Loucy (cell line): ENCODE results near the gene CRYGD.

Experiments
- H2AFZ ChIP-seq: fragments of 200-600 bp; sonication (generic); 2 replicates; pipeline ENCODE4 v1.6.0; 2016; ENCODE audit warnings: antibody characterized with exemption, mild to moderate bottlenecking, low read length, moderate library complexity
- H3F3A ChIP-seq: fragments of 200-600 bp; 2 replicates; pipeline ENCODE4 v1.6.0; 2016; ENCODE audit warnings: antibody characterized with exemption, low read depth, mild to moderate bottlenecking
- H3K27me3 ChIP-seq: fragments of 200-600 bp; sonication (generic); 2 replicates; pipeline ENCODE4 v1.6.1; 2014; ENCODE audit warnings: low read length, mild to moderate bottlenecking; ENCODE audit not compliant: insufficient read depth, poor library complexity, severe bottlenecking
- H3K36me3 ChIP-seq: fragments of 200-600 bp; sonication (generic); 2 replicates; pipeline ENCODE4 v1.6.1; 2016; ENCODE audit warnings: low read length; ENCODE audit not compliant: insufficient read depth
- H3K4me1 ChIP-seq: fragments of 200-600 bp; sonication (generic); 2 replicates; pipeline ENCODE4 v1.5.1; 2014; ENCODE audit warnings: low read length, mild to moderate bottlenecking; ENCODE audit not compliant: insufficient read depth, poor library complexity, severe bottlenecking
- H3K4me2 ChIP-seq: fragments of 200-600 bp; sonication (generic); 2 replicates; pipeline ENCODE4 v1.6.0; 2014; ENCODE audit warnings: antibody characterized with exemption, low read length, low read depth, mild to moderate bottlenecking; ENCODE audit not compliant: poor library complexity, severe bottlenecking
- H3K4me3 ChIP-seq: fragments of 200-600 bp; sonication (generic); 2 replicates; pipeline ENCODE4 v1.5.1; 2014; ENCODE audit warnings: low read length, mild to moderate bottlenecking, mixed read lengths; ENCODE audit not compliant: poor library complexity, severe bottlenecking
- H3K79me2 ChIP-seq: fragments of 200-600 bp; sonication (generic); 2 replicates; pipeline ENCODE4 v1.6.1; 2014; ENCODE audit warnings: low read length; ENCODE audit not compliant: insufficient read depth
- H3K9ac ChIP-seq: fragments of 200-600 bp; sonication (generic); 2 replicates; pipeline ENCODE4 v1.6.0; 2014; ENCODE audit warnings: mild to moderate bottlenecking, low read depth, low read length, moderate library complexity; ENCODE audit not compliant: poor library complexity, severe bottlenecking
- H3K9me2 ChIP-seq: fragments of 200-600 bp; sonication (generic); replicated peaks from 2 replicates; pipeline ENCODE4 v1.6.1; 2016; ENCODE audit warnings: low read depth, low read length, mixed read lengths
- H3K9me3 ChIP-seq: fragments of 200-600 bp; sonication (generic); 2 replicates; pipeline ENCODE4 v1.6.1; 2014; ENCODE audit warnings: mild to moderate bottlenecking, antibody characterized with exemption, low read length, low read depth; ENCODE audit not compliant: insufficient read depth
- H4K20me1 ChIP-seq: fragments of 200-600 bp; sonication (generic); 2 replicates; pipeline ENCODE4 v1.6.0; 2014; ENCODE audit warnings: antibody characterized with exemption, low read length, mild to moderate bottlenecking; ENCODE audit not compliant: insufficient read depth, poor library complexity, severe bottlenecking
- EZH2phosphoT487 ChIP-seq: fragments of 200-600 bp; IDR thresholded peaks from 2 replicates; pipeline ENCODE4 v1.6.1; 2018; ENCODE audit warnings: antibody characterized with exemption, mild to moderate bottlenecking, moderate library complexity, borderline replicate concordance
- TF ChIP-seq, protein P1 (sequence below): fragments of 200-600 bp; sonication (generic); conservative IDR thresholded peaks from 2 replicates; pipeline ENCODE4 v1.5.1; 2014; ENCODE audit warnings: mild to moderate bottlenecking, antibody characterized with exemption, low read length

The CRYGD gene

DNA sequence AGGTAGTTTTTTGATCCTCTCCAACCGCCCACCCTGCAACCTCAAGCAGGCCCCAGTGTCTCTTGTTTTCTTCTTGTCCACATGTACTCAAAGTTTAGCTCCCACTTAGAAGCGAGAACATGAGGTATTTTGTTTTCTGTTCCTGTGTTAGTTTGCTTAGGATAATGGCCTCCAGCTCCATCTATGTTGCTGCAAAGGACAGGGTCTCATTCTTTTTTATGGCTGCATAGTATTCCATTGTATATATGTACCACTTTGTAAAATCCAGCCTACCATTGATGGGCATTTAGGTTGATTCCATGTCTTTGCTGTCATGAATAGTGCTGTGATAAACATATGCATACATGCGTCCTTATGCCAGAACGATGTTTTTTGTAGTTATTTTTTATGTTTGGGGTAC, 2.8 kb upstream of the CRYGD start:
- TF ChIP-seq, protein P1, sequence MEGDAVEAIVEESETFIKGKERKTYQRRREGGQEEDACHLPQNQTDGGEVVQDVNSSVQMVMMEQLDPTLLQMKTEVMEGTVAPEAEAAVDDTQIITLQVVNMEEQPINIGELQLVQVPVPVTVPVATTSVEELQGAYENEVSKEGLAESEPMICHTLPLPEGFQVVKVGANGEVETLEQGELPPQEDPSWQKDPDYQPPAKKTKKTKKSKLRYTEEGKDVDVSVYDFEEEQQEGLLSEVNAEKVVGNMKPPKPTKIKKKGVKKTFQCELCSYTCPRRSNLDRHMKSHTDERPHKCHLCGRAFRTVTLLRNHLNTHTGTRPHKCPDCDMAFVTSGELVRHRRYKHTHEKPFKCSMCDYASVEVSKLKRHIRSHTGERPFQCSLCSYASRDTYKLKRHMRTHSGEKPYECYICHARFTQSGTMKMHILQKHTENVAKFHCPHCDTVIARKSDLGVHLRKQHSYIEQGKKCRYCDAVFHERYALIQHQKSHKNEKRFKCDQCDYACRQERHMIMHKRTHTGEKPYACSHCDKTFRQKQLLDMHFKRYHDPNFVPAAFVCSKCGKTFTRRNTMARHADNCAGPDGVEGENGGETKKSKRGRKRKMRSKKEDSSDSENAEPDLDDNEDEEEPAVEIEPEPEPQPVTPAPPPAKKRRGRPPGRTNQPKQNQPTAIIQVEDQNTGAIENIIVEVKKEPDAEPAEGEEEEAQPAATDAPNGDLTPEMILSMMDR, result no peak
- no peak for TF ChIP-seq EZH2phosphoT487
- Histone ChIP-seq H3K9me3 (no peaks in the 10 kb centered on the region), H3K27me3 (no peaks in the 10 kb centered on the region), H3K9ac (no peak overlapping the region), H3F3A (no peaks in the 10 kb centered on the region), H3K36me3 (no peaks in the 10 kb centered on the region), H3K4me1 (no peaks in the 10 kb centered on the region), H2AFZ (no peak overlapping the region), H3K9me2 (no peaks in the 10 kb centered on the region), H3K4me2 (no peak overlapping the region), H3K4me3 (no peak overlapping the region), H3K79me2 (no peaks in the 10 kb centered on the region), H4K20me1 (no peaks in the 10 kb centered on the region)

DNA sequence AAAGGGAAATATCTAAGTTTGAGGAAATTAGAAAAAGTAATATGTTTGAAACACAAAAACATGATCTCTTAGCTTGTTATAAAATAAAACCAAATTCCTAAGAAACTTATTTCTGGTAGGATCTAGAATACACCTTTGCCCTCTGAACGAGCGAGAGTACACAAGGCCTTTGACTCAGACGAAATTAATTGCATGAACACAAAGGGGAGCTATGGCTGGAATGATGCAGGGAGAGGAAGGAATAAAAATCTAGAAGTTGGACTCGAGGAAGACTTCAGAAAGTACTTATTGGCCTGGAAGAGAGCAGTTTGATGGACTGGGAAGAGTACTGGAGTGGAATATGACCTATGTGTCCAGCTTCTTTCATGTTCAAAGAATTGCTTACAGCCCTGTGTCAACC, 927 bp upstream of the CRYGD start:
- Histone ChIP-seq H3K9me2 (no peaks in the 10 kb centered on the region), H3K9ac (no peak overlapping the region), H3K79me2 (no peaks in the 10 kb centered on the region), H3K36me3 (no peaks in the 10 kb centered on the region), H3F3A (no peaks in the 10 kb centered on the region), H3K27me3 (no peaks in the 10 kb centered on the region), H3K9me3 (no peaks in the 10 kb centered on the region), H3K4me2 (no peak overlapping the region), H3K4me1 (no peaks in the 10 kb centered on the region), H2AFZ (no peak overlapping the region), H3K4me3 (no peak overlapping the region), H4K20me1 (no peaks in the 10 kb centered on the region)
- TF ChIP-seq, protein P1, result no peak
- no peak for TF ChIP-seq EZH2phosphoT487

DNA sequence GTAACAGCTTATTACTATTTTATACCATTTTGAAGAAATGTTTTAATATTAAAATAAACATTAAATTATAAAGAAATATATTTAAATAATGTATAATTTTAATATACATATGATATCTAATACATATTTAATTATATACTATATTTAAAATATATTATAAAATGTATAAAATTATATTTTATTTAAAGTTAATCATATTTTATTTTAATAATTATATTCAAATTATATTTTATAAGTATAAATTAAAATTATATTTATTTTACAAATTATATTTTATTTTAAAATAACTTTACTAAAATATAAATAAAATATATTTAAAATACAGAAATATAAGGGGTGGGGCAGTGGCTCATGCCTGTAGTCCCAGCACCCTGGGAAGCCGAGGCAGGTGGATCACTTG, 2.1 kb downstream of the CRYGD start:
- no peaks in the 10 kb centered on the region for H3K9me3 ChIP-seq
- H3K4me2 ChIP-seq, result no peak overlapping the region
- H3F3A ChIP-seq, result no peaks in the 10 kb centered on the region
- H3K9ac ChIP-seq, result no peak overlapping the region
- H3K9me2 ChIP-seq, result no peaks in the 10 kb centered on the region
- no peak overlapping the region for H3K4me3 ChIP-seq
- H3K4me1 ChIP-seq, result no peaks in the 10 kb centered on the region
- TF ChIP-seq EZH2phosphoT487, result no peak
- TF ChIP-seq, protein P1, result no peak
- no peaks in the 10 kb centered on the region for H3K36me3 ChIP-seq
- no peaks in the 10 kb centered on the region for H4K20me1 ChIP-seq
- H3K27me3 ChIP-seq, result no peaks in the 10 kb centered on the region
- no peaks in the 10 kb centered on the region for H3K79me2 ChIP-seq
- no peak overlapping the region for H2AFZ ChIP-seq
